Activated CD8-positive, alpha-beta memory T cell treated with anti-CD3 and anti-CD28 coated beads, Interleukin-2, amount 50 U/mL, for 1 hour (primary cell): ENCODE measurements around the gene ACSF2.
"Not testable (repeated sequence)": the region's sequence is repeated elsewhere in the genome, so short reads cannot be mapped to it uniquely, and the experiment has no call there.

Source experiments
- DNase-seq: peaks from one replicate; pipeline ENCODE4 v3.0.0-alpha.2; 2020; ENCODE audit errors: extremely low read depth

The ACSF2 gene

DNA sequence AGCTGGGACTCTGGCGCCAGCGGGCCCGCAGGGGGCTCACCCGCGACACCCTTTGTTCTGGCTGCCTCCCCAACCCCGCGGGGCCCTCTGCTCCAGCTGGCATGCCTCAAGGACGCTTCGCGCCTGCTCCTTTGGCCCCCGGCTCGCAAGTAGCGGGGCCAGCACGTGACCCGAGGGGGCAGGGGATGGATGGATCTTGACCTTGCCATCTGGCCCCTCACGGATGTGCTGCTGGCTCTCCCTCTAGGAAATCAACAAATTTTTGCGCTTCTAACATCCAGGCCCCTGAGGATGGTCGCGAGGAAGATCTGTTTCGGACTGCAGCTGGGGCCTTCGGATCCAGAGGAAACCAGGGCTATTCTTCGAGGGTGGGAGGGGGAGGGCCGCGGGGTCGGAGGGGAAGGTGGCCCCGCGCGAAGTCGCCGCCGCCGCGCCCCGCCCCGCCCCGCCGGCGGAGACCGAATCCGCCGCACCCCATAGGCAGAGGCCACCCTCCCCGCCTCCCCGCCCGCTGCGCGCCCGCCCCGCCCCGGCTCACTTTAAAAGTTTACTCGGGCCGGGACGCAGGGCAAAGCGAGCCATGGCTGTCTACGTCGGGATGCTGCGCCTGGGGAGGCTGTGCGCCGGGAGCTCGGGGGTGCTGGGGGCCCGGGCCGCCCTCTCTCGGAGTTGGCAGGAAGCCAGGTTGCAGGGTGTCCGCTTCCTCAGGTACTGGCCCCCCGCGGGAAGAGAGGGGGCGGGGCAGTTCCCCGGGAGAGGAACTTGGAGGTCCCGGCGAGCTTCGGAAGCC lies at the start of gene ACSF2:
TSS of gene ACSF2 (plus strand) at position 537 of the 790 bp plus-strand sequence. CDS start at position 581, 44 bp downstream.
- DNase-seq: peak; percentile 25

- no peak for DNase-seq
These were observed 46.5 kb upstream of the ACSF2 start for GRCh38 chr17:50379351-50380132.

DNA sequence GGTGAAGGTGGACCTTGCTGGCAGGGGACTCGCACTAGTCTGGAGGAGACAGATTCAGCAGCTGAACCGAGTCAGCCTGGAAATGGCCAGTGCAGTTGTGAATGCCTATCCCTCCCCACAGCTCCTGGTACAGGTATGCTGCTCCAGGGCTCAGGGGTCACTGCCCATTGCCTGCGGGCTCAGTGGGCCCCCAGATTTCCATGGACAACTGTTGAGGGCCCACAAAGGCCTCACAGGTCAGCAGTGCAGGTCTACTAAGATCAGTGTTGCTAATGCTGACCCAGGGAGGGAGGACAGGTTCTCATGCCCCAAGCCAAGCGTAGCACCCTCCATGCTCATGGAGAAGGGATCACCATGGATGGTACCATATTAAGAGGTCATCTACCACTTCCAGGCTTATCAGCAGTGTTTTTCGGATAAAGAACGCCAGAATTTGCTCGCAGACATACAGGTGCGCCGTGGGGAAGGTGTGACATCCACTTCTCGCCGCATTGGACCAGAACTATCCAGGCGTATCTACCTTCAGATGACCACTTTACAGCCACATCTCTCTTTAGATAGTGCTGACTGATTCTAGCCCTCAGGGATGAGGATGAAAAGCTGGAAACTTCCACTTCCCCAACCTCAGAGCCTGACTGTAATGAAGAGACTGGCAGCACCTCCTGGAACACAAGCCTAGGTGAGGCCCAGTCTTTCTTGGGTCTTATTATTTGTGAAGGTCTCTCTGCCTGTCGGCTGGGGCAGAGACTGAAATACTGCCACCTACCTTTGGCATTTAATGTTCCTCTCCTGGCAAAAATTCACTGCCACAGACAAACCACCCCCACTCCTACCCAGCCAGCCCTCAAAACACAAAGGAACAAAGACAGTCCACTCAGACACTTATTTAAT lies 45.4 kb upstream of the ACSF2 start:
- DNase-seq: no peak

GRCh38 chr17:50381260-50381815 lies 44.7 kb upstream of the ACSF2 start:
- DNase-seq: no peak

GRCh38 chr17:50381920-50382319 lies 44.1 kb upstream of the ACSF2 start:
- DNase-seq: no peak

DNA sequence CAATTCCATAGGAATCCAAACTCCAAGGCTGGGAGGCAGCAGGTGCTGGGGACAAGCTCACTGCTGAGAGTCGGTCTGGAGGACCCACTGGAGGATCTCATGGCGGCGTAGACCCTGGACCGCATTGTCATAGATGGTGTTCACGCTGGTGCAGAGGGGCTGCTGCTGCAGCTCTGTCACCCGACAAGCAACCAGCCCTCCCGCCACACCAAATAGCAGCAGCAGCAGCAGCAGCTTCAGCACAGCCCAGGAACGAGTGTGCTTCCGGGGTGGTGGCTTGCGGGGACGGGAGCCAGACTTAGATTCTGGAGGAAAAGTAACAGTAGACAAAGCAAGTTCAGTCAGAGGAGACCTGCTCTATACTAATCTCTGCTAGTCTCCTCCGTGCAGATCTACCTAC lies 43.1 kb upstream of the ACSF2 start:
- no peak for DNase-seq

DNA sequence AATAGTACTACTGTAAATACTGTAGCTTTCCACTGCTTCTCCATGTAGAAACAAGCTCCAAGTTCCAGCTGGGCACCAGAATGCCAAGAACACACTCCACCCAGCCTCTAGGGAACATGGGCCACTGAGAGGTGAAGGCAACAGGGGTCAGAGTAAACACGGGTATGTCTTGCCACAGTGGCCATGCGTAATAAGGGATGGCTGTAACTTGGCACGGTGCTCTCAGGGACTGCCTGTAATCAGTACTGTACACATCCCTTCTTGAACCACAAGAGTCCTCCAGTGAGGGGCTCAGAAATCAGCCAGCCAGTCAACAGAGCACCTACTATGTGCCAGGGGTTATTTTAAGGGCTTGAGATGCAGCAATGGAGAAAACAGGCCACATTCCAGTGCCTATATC lies 39.5 kb upstream of the ACSF2 start:
- DNase-seq: no peak

GRCh38 chr17:50388728-50389127 lies 37.3 kb upstream of the ACSF2 start:
- DNase-seq: no peak

DNA sequence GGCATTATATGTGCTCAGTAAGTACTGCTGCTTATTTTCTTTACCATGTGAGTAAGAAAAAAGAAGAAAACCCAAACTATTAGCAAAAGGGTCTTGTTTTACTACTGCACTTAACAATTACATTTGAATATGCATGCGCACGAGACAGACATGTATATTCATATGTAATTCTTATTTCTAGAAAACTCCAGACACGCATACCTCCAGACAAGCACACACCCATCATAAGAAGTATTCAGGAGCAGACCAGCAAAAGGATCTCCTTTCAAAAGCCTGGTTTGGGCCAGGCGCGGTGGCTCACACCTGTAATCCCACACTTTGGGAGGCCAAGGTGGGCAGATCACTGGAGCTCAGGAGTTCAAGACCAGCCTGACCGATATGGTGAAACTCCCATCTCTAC lies 36.5 kb upstream of the ACSF2 start:
- DNase-seq: no peak

DNA sequence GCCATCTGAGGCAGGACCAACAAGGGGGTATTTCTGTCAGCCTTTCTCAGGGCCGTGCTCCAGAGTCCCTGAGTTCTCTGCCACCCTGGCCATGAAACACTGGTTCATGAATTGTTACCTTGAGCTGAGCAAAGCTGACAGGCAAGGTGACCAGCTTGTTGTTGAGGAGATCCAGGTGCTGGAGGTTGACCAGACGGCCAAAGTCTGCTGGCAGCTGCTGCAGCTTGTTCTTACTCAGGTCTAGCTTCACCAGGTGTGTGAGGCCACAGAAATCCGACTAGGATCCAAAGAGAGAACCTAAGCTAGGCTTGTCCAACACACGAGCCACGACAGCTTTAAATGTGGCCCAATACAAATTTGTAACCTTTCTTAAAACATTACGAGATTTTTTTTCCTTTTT lies 33.4 kb upstream of the ACSF2 start:
- DNase-seq: no peak

DNA sequence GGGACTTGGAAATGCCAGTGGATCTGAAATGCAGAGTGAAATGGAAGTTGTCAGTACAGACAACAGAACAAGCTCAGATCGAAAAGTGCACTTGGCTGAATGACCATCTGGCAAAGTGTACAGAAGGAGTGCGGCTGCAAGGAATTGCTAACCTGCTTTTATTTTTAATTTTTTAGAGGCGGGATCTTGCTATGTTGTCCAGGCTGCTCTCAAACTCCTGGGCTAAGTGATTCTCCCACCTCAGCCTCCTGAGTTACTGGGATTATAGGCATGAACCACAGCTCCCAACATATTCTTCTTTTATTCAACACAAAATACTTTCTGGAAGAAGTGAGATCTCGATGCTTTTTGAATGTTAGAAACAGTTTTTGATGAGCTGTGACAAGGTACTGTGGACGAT lies 32.3 kb upstream of the ACSF2 start:
- no peak for DNase-seq

- DNase-seq: no peak
These were observed 31.3 kb upstream of the ACSF2 start for GRCh38 chr17:50394711-50395110.

- no peak for DNase-seq
These were observed 29.5 kb upstream of the ACSF2 start for GRCh38 chr17:50396261-50397110.

GRCh38 chr17:50397111-50397918 lies 28.7 kb upstream of the ACSF2 start, which contains the start of gene LRRC59:
Gene LRRC59 (minus strand): TSS chr17:50397523. CDS start chr17:50397317, 206 bp downstream.
- peak; percentile 56 for DNase-seq

DNA sequence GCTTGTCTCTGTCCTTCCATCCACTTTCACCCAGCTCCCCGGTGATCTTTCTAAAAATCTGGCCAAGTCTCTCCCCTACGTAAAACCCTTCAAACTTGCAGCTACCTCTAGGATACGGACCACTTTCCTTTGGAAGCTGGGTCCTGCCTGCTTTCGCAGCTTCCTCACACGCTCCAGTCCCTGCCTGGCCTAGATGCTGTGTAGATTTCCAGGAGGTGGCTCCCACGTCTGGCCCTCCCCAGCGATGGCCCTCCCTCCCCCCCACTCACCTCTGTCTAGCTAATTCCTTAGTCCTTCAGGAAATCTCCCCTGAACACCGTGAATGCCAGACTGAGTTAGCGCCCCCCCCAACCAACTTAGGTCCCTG lies 28.1 kb upstream of the ACSF2 start:
- DNase-seq: no peak

- DNase-seq: not testable (repeated sequence)
These were observed 27.3 kb upstream of the ACSF2 start for GRCh38 chr17:50398672-50399071.

DNA sequence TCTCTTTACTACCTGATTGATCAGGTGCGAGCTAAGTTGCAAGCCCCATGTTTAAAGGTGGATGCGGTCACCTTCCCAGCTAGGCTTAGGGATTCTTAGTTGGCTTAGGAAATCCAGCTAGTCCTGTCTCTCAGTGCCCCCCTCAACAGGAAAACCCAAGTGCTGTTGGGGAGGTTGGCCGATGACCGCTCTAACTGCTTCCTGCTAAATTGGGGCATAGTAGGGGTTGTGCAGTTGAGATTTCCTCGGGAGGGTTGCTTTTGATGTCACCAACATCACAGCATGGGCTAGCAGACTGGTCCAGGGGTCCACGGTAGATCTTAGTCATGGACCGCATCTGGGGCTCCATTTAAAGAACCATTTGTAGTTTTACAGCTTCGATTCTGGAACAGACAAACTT lies 26.4 kb upstream of the ACSF2 start:
- DNase-seq: not testable (repeated sequence)

DNA sequence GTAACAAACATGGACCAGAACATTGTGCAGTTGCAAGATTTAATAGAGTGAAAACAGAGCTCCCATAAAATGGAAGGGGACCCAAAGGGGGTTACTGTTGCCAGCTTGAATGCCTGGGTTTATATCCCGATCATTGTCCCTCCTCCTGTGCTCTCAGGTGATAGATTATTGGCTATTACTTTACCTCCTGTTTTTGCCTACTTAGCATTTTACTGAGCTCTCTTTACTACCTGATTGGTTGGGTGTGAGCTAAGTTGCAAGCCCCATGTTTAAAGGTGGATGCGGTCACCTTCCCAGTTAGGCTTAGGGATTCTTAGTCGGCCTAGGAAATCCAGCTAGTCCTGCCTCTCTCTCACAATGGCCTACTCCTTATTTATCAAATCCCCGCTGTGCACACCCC lies 20.7 kb upstream of the ACSF2 start:
- DNase-seq: not testable (repeated sequence)

- DNase-seq: no peak
These were observed 19.4 kb upstream of the ACSF2 start for GRCh38 chr17:50406578-50406977.

- DNase-seq: no peak
These were observed 18.1 kb upstream of the ACSF2 start for GRCh38 chr17:50407921-50408320.
